CD8-positive, alpha-beta memory T cell (primary cell): ENCODE measurements around the gene PTPN9. TPM values are rescaled to one million over a fixed set of nuclear protein-coding genes. Genes with fewer than 3 reads are reported as not detected.
"Not testable (repeated sequence)": the region's sequence is repeated elsewhere in the genome, so short reads cannot be mapped to it uniquely, and the experiment has no call there.

Experiments
- CTCF ChIA-PET: fragments of 350-600 bp; sonication (Branson Sonifier 250); formaldehyde crosslinking; loops from one replicate; lab custom pipeline; 2021; ENCODE audit warnings: antibody characterized with exemption; lab: Charles Lee
- POLR2A ChIA-PET: fragments of 350-600 bp; sonication (Branson Sonifier 250); formaldehyde crosslinking; loops from one replicate; lab custom pipeline; 2021; ENCODE audit warnings: antibody characterized with exemption; lab: Charles Lee
- DNase-seq, 5 donors: peaks; one replicate each; pipeline versions ENCODE4 v3.0.0 to v3.0.0-alpha.2; 2020 to 2022; ENCODE audit warnings: mixed read lengths in 1 of 5
- H3K27ac ChIP-seq: one replicate; pipeline ENCODE4 v1.7.0; 2013; ENCODE audit warnings: low read depth, mild to moderate bottlenecking, low read length, moderate library complexity
- H3K27me3 ChIP-seq: 2 replicates; pipeline ENCODE4 v1.7.0; 2013; ENCODE audit warnings: low read length, mild to moderate bottlenecking; ENCODE audit not compliant: insufficient read depth, poor library complexity, severe bottlenecking
- H3K36me3 ChIP-seq: 2 replicates; pipeline ENCODE4 v1.7.0; 2013; ENCODE audit warnings: mild to moderate bottlenecking, low read length, moderate library complexity; ENCODE audit not compliant: insufficient read depth
- H3K4me1 ChIP-seq: 2 replicates; pipeline ENCODE4 v1.7.0; 2013; ENCODE audit warnings: mild to moderate bottlenecking, low read length, moderate library complexity; ENCODE audit not compliant: insufficient read depth
- H3K4me3 ChIP-seq: 2 replicates; pipeline ENCODE4 v1.7.0; 2013; ENCODE audit warnings: mild to moderate bottlenecking, low read length
- H3K9me3 ChIP-seq: 2 replicates; pipeline ENCODE4 v1.7.0; 2013; ENCODE audit warnings: mild to moderate bottlenecking, low read length
- H3K27ac Mint-ChIP-seq, 8 donors: one replicate each; pipeline ENCODE4 v1.8.0; 2020 to 2021; ENCODE audit warnings: mixed read lengths in 8 of 8, mild to moderate bottlenecking in 6 of 8, inconsistent platforms in 3 of 8, moderate library complexity in 3 of 8
- H3K27me3 Mint-ChIP-seq, 2 donors: one replicate each; pipeline ENCODE4 v1.8.0; 2020 to 2021; ENCODE audit warnings: mixed read lengths in 2 of 2, mild to moderate bottlenecking in 1 of 2, moderate library complexity in 1 of 2
- H3K36me3 Mint-ChIP-seq, 3 donors: one replicate each; pipeline ENCODE4 v1.8.0; 2020 to 2021; ENCODE audit warnings: mixed read lengths in 3 of 3, inconsistent platforms in 1 of 3, mild to moderate bottlenecking in 1 of 3
- H3K4me1 Mint-ChIP-seq, 3 donors: one replicate each; pipeline ENCODE4 v1.8.0; 2020 to 2021; ENCODE audit warnings: mixed read lengths in 3 of 3, inconsistent platforms in 1 of 3, mild to moderate bottlenecking in 1 of 3
- H3K4me3 Mint-ChIP-seq, 7 donors: one replicate each; pipeline ENCODE4 v1.8.0; 2020 to 2021; ENCODE audit warnings: mixed read lengths in 7 of 7, mild to moderate bottlenecking in 6 of 7, moderate library complexity in 4 of 7, inconsistent platforms in 2 of 7
- H3K9me3 Mint-ChIP-seq, 5 donors: one replicate each; pipeline ENCODE4 v1.8.0; 2020 to 2022; ENCODE audit warnings: mixed read lengths in 5 of 5, mild to moderate bottlenecking in 3 of 5, moderate library complexity in 2 of 5, inconsistent platforms in 1 of 5
- polyA plus RNA-seq: library from polyadenylated mRNA; unstranded; fragments of 300-500 nt; fragmentation: Illumina TruSeq; gene quantifications from one replicate; pipeline ENCODE4 v1.2.3, GENCODE V29; 2021
- total RNA-seq, 2 experiments: library from RNA; stranded (reverse); gene quantifications; one replicate each; pipeline ENCODE4 v1.2.3, GENCODE V29; 2021

The PTPN9 gene
- total and polyA plus RNA-seq, 3 experiments from 2014 or later, result 22.0 to 34.1 (median 22.3) TPM

GRCh38 chr15:75479670-75480069 is 99.4 kb downstream of the PTPN9 start:
- ChIA-PET POLR2A (no interaction called here), CTCF (interaction anchor here (0.6 kb wide), 1 partner anchor 9 kb away, joined by 3 read pairs; no protein-coding TSS in a partner anchor)
- no peaks in the 10 kb centered on the region for H3K27me3 ChIP-seq
- Mint-ChIP-seq H3K27ac (no peak overlapping the region), H3K36me3 (peaks cover 0 to 50% (median 18%) of the 10 kb centered on the region in 3 donors), H3K4me1 (peaks cover 4 to 7% (median 6%) of the 10 kb centered on the region in 3 donors), H3K4me3 (peak overlapping the region in 1 of 7 donors; percentile 18), H3K9me3 (no peaks in the 10 kb centered on the region), H3K27me3 (no peaks in the 10 kb centered on the region)
- H3K9me3 ChIP-seq, result no peaks in the 10 kb centered on the region
- H3K4me1 ChIP-seq, result no peaks in the 10 kb centered on the region
- H3K27ac ChIP-seq, result no peak overlapping the region
- H3K36me3 ChIP-seq, result peaks cover 3% of the 10 kb centered on the region
- DNase-seq, result no peak
- no peak overlapping the region for H3K4me3 ChIP-seq

GRCh38 chr15:75477094-75477493 is 102.0 kb downstream of the PTPN9 start:
- H3K4me3 ChIP-seq, H3K4me1 ChIP-seq, H3K27me3 Mint-ChIP-seq, H3K4me1 Mint-ChIP-seq, H3K27ac Mint-ChIP-seq, CTCF ChIA-PET, DNase-seq, POLR2A ChIA-PET, H3K9me3 ChIP-seq, H3K27me3 ChIP-seq, H3K9me3 Mint-ChIP-seq, H3K4me3 Mint-ChIP-seq, H3K36me3 ChIP-seq, H3K27ac ChIP-seq: not testable (repeated sequence)
- H3K36me3 Mint-ChIP-seq, result peaks cover 4 to 57% (median 21%) of the 10 kb centered on the region in 3 donors

- Histone ChIP-seq H3K36me3 (peaks cover 28% of the 10 kb centered on the region), H3K27ac (no peak overlapping the region), H3K9me3 (no peaks in the 10 kb centered on the region), H3K27me3 (no peaks in the 10 kb centered on the region), H3K4me3 (no peak overlapping the region), H3K4me1 (no peaks in the 10 kb centered on the region)
- H3K36me3 Mint-ChIP-seq, result peaks cover 9 to 71% (median 21%) of the 10 kb centered on the region in 3 donors
- H3K4me3 Mint-ChIP-seq, result no peak overlapping the region
- ChIA-PET POLR2A (no interaction called here), CTCF (no interaction called here)
- H3K9me3 Mint-ChIP-seq, result no peaks in the 10 kb centered on the region
- H3K4me1 Mint-ChIP-seq, result no peaks in the 10 kb centered on the region
- H3K27ac Mint-ChIP-seq, result peak overlapping the region in 1 of 8 donors; percentile 60
- no peak for DNase-seq
- peaks cover 0 to 2% of the 10 kb centered on the region in 2 donors for H3K27me3 Mint-ChIP-seq
Observed at GRCh38 chr15:75468913-75469598, 110.1 kb downstream of the PTPN9 start.

- POLR2A ChIA-PET, result no interaction called here
- H3K9me3 ChIP-seq, result no peaks in the 10 kb centered on the region
- H3K4me3 ChIP-seq, result no peak overlapping the region
- no peak for DNase-seq
- H3K27ac Mint-ChIP-seq, result peak overlapping the region in 4 of 8 donors; percentile 49 to 59 (median 54)
- no peaks in the 10 kb centered on the region for H3K36me3 ChIP-seq
- H3K27ac ChIP-seq, result no peak overlapping the region
- H3K27me3 ChIP-seq, result no peaks in the 10 kb centered on the region
- H3K9me3 Mint-ChIP-seq, result no peaks in the 10 kb centered on the region
- H3K4me3 Mint-ChIP-seq, result peak overlapping the region in 1 of 7 donors; percentile 76
- H3K36me3 Mint-ChIP-seq, result peaks cover 0 to 7% (median 0%) of the 10 kb centered on the region in 3 donors
- peaks cover 0 to 1% of the 10 kb centered on the region in 2 donors for H3K27me3 Mint-ChIP-seq
- peaks cover 6 to 7% (median 6%) of the 10 kb centered on the region in 3 donors for H3K4me1 Mint-ChIP-seq
- peaks cover 8% of the 10 kb centered on the region for H3K4me1 ChIP-seq
- CTCF ChIA-PET, result no interaction called here
Observed at GRCh38 chr15:75460646-75461045, 118.5 kb downstream of the PTPN9 start.

- Mint-ChIP-seq H3K36me3 (peaks cover 0 to 8% (median 0%) of the 10 kb centered on the region in 3 donors), H3K27ac (peak overlapping the region in 3 of 8 donors; percentile 6 to 60 (median 54)), H3K4me1 (peaks cover 6 to 7% (median 6%) of the 10 kb centered on the region in 3 donors), H3K27me3 (peaks cover 0 to 1% of the 10 kb centered on the region in 2 donors), H3K4me3 (peak overlapping the region in 2 of 7 donors; percentile 6 to 60), H3K9me3 (no peaks in the 10 kb centered on the region)
- no peak for DNase-seq
- CTCF ChIA-PET, result no interaction called here
- Histone ChIP-seq H3K4me1 (peaks cover 8% of the 10 kb centered on the region), H3K27ac (no peak overlapping the region), H3K9me3 (no peaks in the 10 kb centered on the region), H3K36me3 (no peaks in the 10 kb centered on the region), H3K4me3 (no peak overlapping the region), H3K27me3 (no peaks in the 10 kb centered on the region)
- POLR2A ChIA-PET, result interaction anchor here (0.7 kb wide), 1 partner anchor 91 kb away, joined by 5 read pairs; the partner anchor contains the start of gene MAN2C1
Observed at GRCh38 chr15:75459581-75459980, 119.5 kb downstream of the PTPN9 start.

- no peak overlapping the region for H3K27ac ChIP-seq
- ChIA-PET POLR2A (interaction anchor here (3.3 to 7.3 kb wide), 3 partner anchors 11 to 183 kb away, joined by 12 to 130 read pairs (median 106); partner anchors contain the start of genes IMP3 and MAN2C1), CTCF (interaction anchor here (1.4 to 6.0 kb wide), 4 partner anchors 11 to 191 kb away, joined by 3 to 52 read pairs (median 5); partner anchors contain the start of genes MAN2C1 and SNX33)
- peaks cover 0 to 19% (median 0%) of the 10 kb centered on the region in 3 donors for H3K36me3 Mint-ChIP-seq
- H3K9me3 Mint-ChIP-seq, result no peaks in the 10 kb centered on the region
- peaks cover 22 to 26% (median 25%) of the 10 kb centered on the region in 3 donors for H3K4me1 Mint-ChIP-seq
- H3K9me3 ChIP-seq, result no peaks in the 10 kb centered on the region
- H3K4me3 Mint-ChIP-seq, result peak overlapping the region; percentile 92 to 97 (median 93)
- no peak for DNase-seq
- H3K27me3 Mint-ChIP-seq, result peaks cover 0 to 1% of the 10 kb centered on the region in 2 donors
- H3K4me1 ChIP-seq, result peaks cover 20% of the 10 kb centered on the region
- no peaks in the 10 kb centered on the region for H3K36me3 ChIP-seq
- H3K27me3 ChIP-seq, result no peaks in the 10 kb centered on the region
- H3K27ac Mint-ChIP-seq, result peak overlapping the region in 7 of 8 donors; percentile 89 to 98 (median 95)
- no peak overlapping the region for H3K4me3 ChIP-seq
Observed at GRCh38 chr15:75456710-75457109, 122.4 kb downstream of the PTPN9 start.

- peak in 3 of 5 donors; percentile 39 to 75 (median 44) for DNase-seq
- H3K4me3 ChIP-seq, result peak overlapping the region; percentile 95
- ChIA-PET POLR2A (interaction anchor here (0.7 to 7.3 kb wide), 10 partner anchors 10 to 842 kb away, joined by 3 to 130 read pairs (median 6); partner anchors contain the start of genes IMP3, MAN2C1 and SNUPN), CTCF (interaction anchor here (1.4 to 6.0 kb wide), 6 partner anchors 9 to 192 kb away, joined by 3 to 52 read pairs (median 5); partner anchors contain the start of genes MAN2C1 and SNX33)
- Mint-ChIP-seq H3K9me3 (no peaks in the 10 kb centered on the region), H3K27me3 (peaks cover 0 to 1% of the 10 kb centered on the region in 2 donors), H3K36me3 (peaks cover 0 to 21% (median 0%) of the 10 kb centered on the region in 3 donors), H3K4me3 (peak overlapping the region; percentile 92 to 97 (median 93)), H3K27ac (peak overlapping the region; percentile 89 to 98 (median 96)), H3K4me1 (peaks cover 22 to 26% (median 25%) of the 10 kb centered on the region in 3 donors)
- H3K9me3 ChIP-seq, result no peaks in the 10 kb centered on the region
- no peaks in the 10 kb centered on the region for H3K27me3 ChIP-seq
- peaks cover 20% of the 10 kb centered on the region for H3K4me1 ChIP-seq
- no peaks in the 10 kb centered on the region for H3K36me3 ChIP-seq
- peak overlapping the region; percentile 89 for H3K27ac ChIP-seq
Observed at GRCh38 chr15:75455982-75456531, 123.1 kb downstream of the PTPN9 start.
